GM23248 (cell line): ENCODE measurements around the gene CDIP1. TPM values are rescaled to one million over a fixed set of nuclear protein-coding genes. Genes with fewer than 3 reads are reported as not detected.

ENCODE experiments used
- DNase-seq: peaks from one replicate; pipeline ENCODE4 v3.0.0-alpha.2; 2015
- H2AFZ ChIP-seq: fragments of 200-600 bp; sonication (generic); 2 replicates; pipeline ENCODE4 v1.6.1; 2016; ENCODE audit warnings: antibody characterized with exemption
- H3F3A ChIP-seq: fragments of 200-600 bp; sonication (generic); 2 replicates; pipeline ENCODE4 v1.6.1; 2016; ENCODE audit warnings: mild to moderate bottlenecking, antibody characterized with exemption, mixed run types; ENCODE audit not compliant: insufficient read depth
- H3K27ac ChIP-seq: fragments of 200-600 bp; sonication (generic); 2 replicates; pipeline ENCODE4 v1.5.1; 2016; ENCODE audit warnings: mild to moderate bottlenecking
- H3K27me3 ChIP-seq: fragments of 200-600 bp; sonication (generic); replicated peaks from 2 replicates; pipeline ENCODE4 v1.6.1; 2016; ENCODE audit warnings: mild to moderate bottlenecking; ENCODE audit not compliant: insufficient read depth
- H3K36me3 ChIP-seq: fragments of 200-600 bp; sonication (generic); 2 replicates; pipeline ENCODE4 v1.6.1; 2016; ENCODE audit warnings: low read depth, mild to moderate bottlenecking
- H3K4me1 ChIP-seq: fragments of 200-600 bp; sonication (generic); 2 replicates; pipeline ENCODE4 v1.6.1; 2016; ENCODE audit warnings: mild to moderate bottlenecking; ENCODE audit not compliant: insufficient read depth
- H3K4me2 ChIP-seq: fragments of 200-600 bp; sonication (generic); one replicate; pipeline ENCODE4 v1.6.1; 2016; ENCODE audit warnings: mild to moderate bottlenecking; ENCODE audit not compliant: unreplicated experiment
- H3K4me3 ChIP-seq: fragments of 200-600 bp; sonication (generic); 2 replicates; pipeline ENCODE4 v1.5.1; 2016; ENCODE audit warnings: mild to moderate bottlenecking
- H3K79me2 ChIP-seq: fragments of 200-600 bp; sonication (generic); 2 replicates; pipeline ENCODE4 v1.6.1; 2016; ENCODE audit warnings: mild to moderate bottlenecking; ENCODE audit not compliant: insufficient read depth
- H3K9ac ChIP-seq: fragments of 200-600 bp; sonication (generic); 2 replicates; pipeline ENCODE4 v1.6.1; 2016; ENCODE audit warnings: mild to moderate bottlenecking
- H3K9me2 ChIP-seq: fragments of 200-600 bp; sonication (generic); 2 replicates; pipeline ENCODE4 v1.6.1; 2016; ENCODE audit warnings: mixed run types, mild to moderate bottlenecking, moderate library complexity; ENCODE audit not compliant: insufficient read depth
- H3K9me3 ChIP-seq: fragments of 200-600 bp; sonication (generic); one replicate; pipeline ENCODE4 v1.6.1; 2017; ENCODE audit warnings: low read depth
- H4K20me1 ChIP-seq: fragments of 200-600 bp; sonication (generic); 2 replicates; pipeline ENCODE4 v1.6.0; 2016; ENCODE audit not compliant: insufficient read depth
- EZH2 ChIP-seq: fragments of 200-600 bp; sonication (generic); IDR thresholded peaks from 2 replicates; pipeline ENCODE4 v1.6.1; 2018; ENCODE audit warnings: antibody characterized with exemption, mild to moderate bottlenecking; ENCODE audit not compliant: insufficient read depth, poor library complexity, severe bottlenecking
- EZH2phosphoT487 ChIP-seq: fragments of 200-600 bp; sonication (generic); IDR thresholded peaks from 2 replicates; pipeline ENCODE4 v1.6.1; 2018; ENCODE audit warnings: antibody characterized with exemption, moderate library complexity, mild to moderate bottlenecking, low read depth; ENCODE audit not compliant: insufficient read depth
- WGBS, 2 experiments: methylation state at CpG; one replicate each; pipeline ENCODE4 v1.1.6; 2015 to 2017; ENCODE audit warnings: low lambda C conversion rate in 2 of 2, low coverage in 1 of 2; ENCODE audit errors: missing lambda C conversion rate in 2 of 2; 5-methylcytosine and 5-hydroxymethylcytosine counted together
- in situ Hi-C: fragments of 300-500 bp; cut with MboI; formaldehyde crosslinking; loops from 2 replicates; pipeline ENCODE4 v1.15.0; 2020
- polyA plus RNA-seq: library from polyadenylated mRNA; unstranded; fragments of >200 nt; fragmentation: Nextera tagmentation; extraction: Ambion mirVana; gene quantifications from 2 replicates; pipeline ENCODE4 v1.2.1, GENCODE V29; 2016
- total RNA-seq: library from RNA; depleted of rRNA; stranded (reverse); fragments of >200 nt; shearing (Covaris generic); gene quantifications from 2 replicates; pipeline ENCODE4 v1.2.3, GENCODE V29; 2014

The CDIP1 gene
- total and polyA plus RNA-seq, 2 experiments from 2014 or later, result 14.7 to 17.7 TPM

DNA sequence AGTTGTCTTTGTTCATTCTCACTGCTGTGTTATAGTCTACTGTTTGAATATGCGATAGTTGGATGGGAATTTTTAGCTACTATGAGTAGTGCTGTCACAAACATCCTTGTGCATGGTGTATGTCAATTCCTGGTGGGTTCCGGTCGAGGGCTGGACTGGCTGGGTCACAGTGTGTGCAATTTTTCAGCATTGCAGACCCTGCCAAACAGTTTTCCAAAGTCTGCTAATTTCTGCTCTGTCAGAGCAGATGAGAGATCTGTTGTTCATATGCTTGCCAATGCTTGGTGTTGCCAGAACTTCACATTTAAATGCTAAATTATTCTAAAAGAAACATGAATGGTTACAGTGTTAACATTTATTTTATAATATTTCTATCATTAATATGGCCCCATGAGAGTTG is 14.0 kb upstream of the CDIP1 start:
- H4K20me1 ChIP-seq, result no peaks in the 10 kb centered on the region
- in situ Hi-C loops, result no loop called here
- H3K27ac ChIP-seq, result no peak overlapping the region
- TF ChIP-seq EZH2phosphoT487 (no peak), EZH2 (no peak)
- no peak overlapping the region for H2AFZ ChIP-seq
- no peak overlapping the region for H3K4me2 ChIP-seq
- H3K9me2 ChIP-seq, result no peaks in the 10 kb centered on the region
- WGBS, 2 experiments, result 0 to 5% methylated on average over 3 of the region's 3 CpGs
- no peaks in the 10 kb centered on the region for H3K9me3 ChIP-seq
- DNase-seq, result no peak
- no peaks in the 10 kb centered on the region for H3K4me1 ChIP-seq
- no peak overlapping the region for H3K4me3 ChIP-seq
- H3F3A ChIP-seq, result no peaks in the 10 kb centered on the region
- H3K9ac ChIP-seq, result no peak overlapping the region
- no peaks in the 10 kb centered on the region for H3K79me2 ChIP-seq
- no peaks in the 10 kb centered on the region for H3K36me3 ChIP-seq
- peaks cover 9% of the 10 kb centered on the region for H3K27me3 ChIP-seq

DNA sequence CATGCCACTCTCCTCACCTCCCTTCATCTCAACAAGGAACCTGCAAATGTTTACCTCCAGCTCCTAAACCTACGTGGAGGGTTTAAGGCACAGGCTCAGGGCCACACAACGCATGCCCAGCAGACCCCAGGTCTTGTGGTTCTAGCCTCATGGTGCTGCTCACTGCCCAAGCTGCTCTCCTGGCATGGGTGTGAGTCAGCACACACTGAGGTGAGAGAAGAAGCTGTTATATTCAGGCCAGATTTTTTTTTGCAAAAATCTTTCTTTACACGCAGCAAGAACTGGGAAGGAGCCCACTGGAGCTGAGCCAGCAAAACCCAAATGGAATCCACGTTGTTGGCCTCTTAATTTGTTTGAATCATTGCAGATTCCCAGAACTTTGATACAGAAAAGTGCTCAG is 12.0 kb upstream of the CDIP1 start:
- no peaks in the 10 kb centered on the region for H3K79me2 ChIP-seq
- no peak for TF ChIP-seq EZH2
- TF ChIP-seq EZH2phosphoT487, result no peak
- in situ Hi-C loops, result no loop called here
- no peak overlapping the region for H3K4me2 ChIP-seq
- no peaks in the 10 kb centered on the region for H3K9me2 ChIP-seq
- no peak overlapping the region for H3K9ac ChIP-seq
- H3K27me3 ChIP-seq, result peaks cover 9% of the 10 kb centered on the region
- 21 to 23% methylated on average over 4 of the region's 4 CpGs for WGBS, 2 experiments
- no peak overlapping the region for H3K4me3 ChIP-seq
- no peak overlapping the region for H2AFZ ChIP-seq
- H3K27ac ChIP-seq, result no peak overlapping the region
- no peaks in the 10 kb centered on the region for H3K4me1 ChIP-seq
- no peaks in the 10 kb centered on the region for H3F3A ChIP-seq
- no peaks in the 10 kb centered on the region for H3K36me3 ChIP-seq
- peak; percentile 30 for DNase-seq
- no peaks in the 10 kb centered on the region for H3K9me3 ChIP-seq
- H4K20me1 ChIP-seq, result no peaks in the 10 kb centered on the region

DNA sequence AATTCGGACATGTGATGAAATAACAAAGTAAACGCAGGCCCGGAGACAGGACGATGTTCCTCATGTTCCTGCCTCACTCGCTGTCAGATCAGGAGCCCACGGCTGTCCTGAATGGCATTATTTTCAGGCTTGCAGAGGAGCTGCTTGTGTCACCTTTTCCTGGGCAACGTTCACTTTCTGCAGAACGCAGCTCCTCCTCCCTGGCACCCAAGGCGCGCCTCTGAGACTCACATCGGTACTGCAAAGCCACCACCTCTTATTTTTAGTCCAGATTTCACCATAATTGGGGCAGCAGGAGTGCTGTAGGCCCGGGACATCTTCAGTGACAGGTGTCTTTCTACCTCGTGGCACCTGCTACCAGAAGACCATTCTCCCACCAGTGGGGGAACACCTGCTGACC is 9.6 kb upstream of the CDIP1 start:
- no peaks in the 10 kb centered on the region for H4K20me1 ChIP-seq
- H3K27ac ChIP-seq, result no peak overlapping the region
- WGBS, 2 experiments, result 60 to 65% methylated on average over 13 of the region's 13 CpGs
- TF ChIP-seq EZH2phosphoT487 (no peak), EZH2 (no peak)
- no peaks in the 10 kb centered on the region for H3K4me1 ChIP-seq
- H2AFZ ChIP-seq, result no peak overlapping the region
- H3K27me3 ChIP-seq, result peaks cover 8% of the 10 kb centered on the region
- DNase-seq, result no peak
- H3K9ac ChIP-seq, result no peak overlapping the region
- H3K4me2 ChIP-seq, result no peak overlapping the region
- H3F3A ChIP-seq, result no peaks in the 10 kb centered on the region
- no peaks in the 10 kb centered on the region for H3K9me2 ChIP-seq
- H3K9me3 ChIP-seq, result no peaks in the 10 kb centered on the region
- H3K4me3 ChIP-seq, result no peak overlapping the region
- no peaks in the 10 kb centered on the region for H3K36me3 ChIP-seq
- in situ Hi-C loops, result no loop called here
- H3K79me2 ChIP-seq, result no peaks in the 10 kb centered on the region

DNA sequence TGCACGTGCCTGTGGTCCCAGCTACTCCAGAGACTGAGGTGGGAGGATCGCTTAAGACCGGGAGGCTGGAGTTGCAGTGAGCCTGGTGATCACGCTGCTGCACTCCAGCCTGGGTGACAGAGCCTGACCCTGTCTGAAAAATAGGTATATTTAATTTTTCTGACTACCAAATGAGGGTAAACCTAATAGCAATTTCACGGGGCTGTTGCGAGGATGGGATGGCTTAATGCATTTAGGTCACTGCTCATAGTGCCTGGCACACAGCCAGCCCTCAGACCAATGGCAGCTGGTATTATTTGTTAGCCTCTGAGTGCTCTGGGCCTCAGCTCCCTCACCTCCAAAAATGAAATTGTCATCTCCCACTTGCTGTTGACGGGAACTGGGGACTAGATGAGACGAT is 5.9 kb upstream of the CDIP1 start:
- Histone ChIP-seq H3K36me3 (no peaks in the 10 kb centered on the region), H3K27me3 (no peaks in the 10 kb centered on the region), H3F3A (no peaks in the 10 kb centered on the region), H3K9me2 (no peaks in the 10 kb centered on the region), H3K9ac (no peak overlapping the region), H3K4me3 (no peak overlapping the region), H2AFZ (no peak overlapping the region), H3K79me2 (no peaks in the 10 kb centered on the region), H3K4me2 (no peak overlapping the region), H3K27ac (no peak overlapping the region), H3K9me3 (no peaks in the 10 kb centered on the region), H3K4me1 (no peaks in the 10 kb centered on the region), H4K20me1 (no peaks in the 10 kb centered on the region)
- in situ Hi-C loops, result no loop called here
- DNase-seq, result no peak
- TF ChIP-seq EZH2 (no peak), EZH2phosphoT487 (no peak)
- 66 to 80% methylated on average over 8 of the region's 8 CpGs for WGBS, 2 experiments

- H3K9me2 ChIP-seq, result no peaks in the 10 kb centered on the region
- no peaks in the 10 kb centered on the region for H3K36me3 ChIP-seq
- H4K20me1 ChIP-seq, result no peaks in the 10 kb centered on the region
- peaks cover 18% of the 10 kb centered on the region for H3K79me2 ChIP-seq
- H3K27me3 ChIP-seq, result no peaks in the 10 kb centered on the region
- 98 to 100% methylated on average over 2 of the region's 2 CpGs for WGBS, 2 experiments
- no peak overlapping the region for H3K9ac ChIP-seq
- H3K4me3 ChIP-seq, result no peak overlapping the region
- in situ Hi-C loops, result no loop called here
- H3K27ac ChIP-seq, result no peak overlapping the region
- no peak for TF ChIP-seq EZH2
- no peak for TF ChIP-seq EZH2phosphoT487
- H3F3A ChIP-seq, result no peaks in the 10 kb centered on the region
- H3K9me3 ChIP-seq, result no peaks in the 10 kb centered on the region
- no peak overlapping the region for H3K4me2 ChIP-seq
- no peak overlapping the region for H2AFZ ChIP-seq
- DNase-seq, result no peak
- no peaks in the 10 kb centered on the region for H3K4me1 ChIP-seq
These were observed 1.2 kb upstream of the CDIP1 start for GRCh38 chr16:4539716-4540284.
